Heart left ventricle (tissue), 13 donors: ENCODE measurements around the gene BLACAT1.

Source experiments
- CTCF ChIP-seq, 12 donors: fragments of 200-600 bp; sonication (generic) in 4 of 12; IDR thresholded peaks; one replicate each; pipeline versions ENCODE4 v1.5.0 to v1.8.0; 2018 to 2022; ENCODE audit warnings: antibody characterized with exemption in 12 of 12, mild to moderate bottlenecking in 5 of 12
- POLR2A ChIP-seq, 2 donors: fragments of 450-650 bp; IDR thresholded peaks; one replicate each; pipeline ENCODE4 v1.6.1; 2017; ENCODE audit warnings: antibody characterized with exemption in 2 of 2, mild to moderate bottlenecking in 2 of 2, moderate library complexity in 2 of 2
- donor health status: ischemic (EF 13 %, LVEDD 7.1; RV severe dilation, severe dysfunction).
- donor health status: DM: no; HTN: yes; CAD: no.
- donor health status: DM: no; HTN: no; CAD: no.
- donor health status: ischemic (EF 25% LVEDD 6.9; RV normal size, moderate dysfunction).
- donor health status: ischemic (EF 25% LVEDD 5.7; RV mildly dilated, moderate dysfunction).
- donor health status: ischemic (EF 35%, LVEDD 5.7; RV mildly dilated, moderate dysfunction).
- donor health status: nonischemic (EF 11% LVEDD 7.7; RV severe dilation, severe dysfunction).
- donor health status: DM: yes; HTN: yes; CAD: no.
- donor health status: PGD.
- donor health status: ischemic (EF 29% LVEDD 5.4; RV normal size, mild dysfunction).
- donor health status: nonischemic (EF 23%, LVEDD 6.1; RV moderate dilation, normal function).

GRCh38 chr1:205475855-205476254 is 20.0 kb upstream of the BLACAT1 start:
- no peak for TF ChIP-seq CTCF (IDR thresholded peaks at IDR 0.05)
- TF ChIP-seq POLR2A (IDR thresholded peaks at IDR 0.05): no peak
